Iris pigment epithelial cell (primary cell): Measurements from ENCODE around the gene HSPB6.

Source experiments
- DNase-seq: peaks from one replicate; pipeline ENCODE4 v3.0.0-alpha.2; 2011; ENCODE audit warnings: low read depth

HSPB6 gene

DNA sequence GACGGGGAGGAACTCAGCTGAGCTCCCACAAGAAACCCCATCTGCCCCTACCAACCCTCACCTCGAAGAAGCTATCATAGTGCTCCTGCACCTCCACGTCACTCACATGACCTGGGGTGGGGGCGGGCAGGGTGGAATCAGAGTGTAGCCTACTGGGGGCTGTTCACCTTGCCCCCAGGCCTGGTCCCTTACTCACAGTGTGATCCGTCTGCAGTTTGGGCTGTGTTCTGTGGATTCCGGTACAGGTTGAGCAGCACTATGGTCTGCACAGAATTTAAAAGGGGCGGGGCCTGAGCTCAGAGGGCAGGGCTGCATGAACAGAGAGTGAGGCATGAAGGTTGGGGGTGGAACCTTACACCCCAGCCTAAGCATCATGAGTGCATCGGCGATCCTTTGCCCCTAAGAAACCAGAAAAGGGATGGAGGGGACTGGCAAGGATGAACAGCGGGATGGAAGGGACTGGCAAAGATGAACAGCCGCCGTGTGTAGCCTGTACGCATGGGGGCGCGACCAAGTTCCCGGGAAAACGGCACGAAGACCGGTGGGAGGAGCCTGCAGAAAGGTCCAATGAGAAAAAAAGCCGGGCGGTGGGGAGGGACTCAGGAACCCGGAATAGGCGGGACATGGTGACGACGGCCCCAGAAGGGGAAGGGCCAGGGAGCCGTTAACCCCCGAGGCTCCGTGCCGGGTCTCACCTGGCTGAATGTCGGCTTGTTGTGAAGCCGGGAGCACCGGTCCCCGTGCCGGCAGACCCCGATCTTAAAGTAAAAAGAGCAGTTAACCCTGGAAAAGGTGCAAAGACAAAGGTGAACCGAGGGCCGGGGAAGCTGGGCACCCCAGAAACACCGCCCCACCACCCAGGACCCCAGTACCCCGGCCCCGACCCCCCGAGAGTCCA lies 12.2 kb downstream of the HSPB6 start:
- DNase-seq: peak; percentile 97

DNA sequence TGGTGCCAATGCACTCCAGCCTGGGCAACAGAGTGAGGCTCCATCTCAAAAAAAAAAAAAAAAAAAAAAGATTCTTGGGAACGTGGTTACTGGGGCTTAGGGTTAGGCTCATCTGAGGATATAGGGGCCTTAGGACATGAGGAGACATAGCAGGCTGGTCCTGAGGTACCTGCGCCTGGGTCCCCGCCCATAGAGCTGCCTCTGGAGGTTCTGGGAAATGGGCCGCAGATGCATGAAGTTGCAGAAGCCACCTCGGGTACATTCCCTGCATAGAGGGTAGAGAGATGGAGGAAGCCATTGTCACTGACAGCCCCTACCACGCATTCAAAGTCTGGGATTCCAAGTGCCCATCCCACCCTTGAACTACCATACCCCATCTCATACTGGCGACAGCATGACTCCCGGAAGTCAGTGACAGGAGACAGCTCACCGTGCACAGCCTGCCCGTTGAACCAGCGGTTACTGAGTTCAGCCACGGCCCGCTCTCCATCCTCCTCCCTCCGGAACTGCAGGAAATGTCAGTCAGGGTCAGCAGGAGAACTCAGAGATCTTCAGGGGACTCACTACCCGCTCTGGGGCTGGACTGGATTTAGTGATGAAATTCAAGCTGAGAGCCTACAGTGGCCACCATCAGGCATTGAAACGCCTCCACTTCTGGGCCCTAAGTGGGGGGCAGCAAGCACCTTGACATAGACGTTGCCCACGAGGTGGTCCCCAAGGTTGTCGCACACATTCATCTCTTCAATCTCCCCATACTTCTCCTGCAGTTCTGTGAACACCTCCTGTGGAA lies 13.0 kb downstream of the HSPB6 start:
- no peak for DNase-seq

DNA sequence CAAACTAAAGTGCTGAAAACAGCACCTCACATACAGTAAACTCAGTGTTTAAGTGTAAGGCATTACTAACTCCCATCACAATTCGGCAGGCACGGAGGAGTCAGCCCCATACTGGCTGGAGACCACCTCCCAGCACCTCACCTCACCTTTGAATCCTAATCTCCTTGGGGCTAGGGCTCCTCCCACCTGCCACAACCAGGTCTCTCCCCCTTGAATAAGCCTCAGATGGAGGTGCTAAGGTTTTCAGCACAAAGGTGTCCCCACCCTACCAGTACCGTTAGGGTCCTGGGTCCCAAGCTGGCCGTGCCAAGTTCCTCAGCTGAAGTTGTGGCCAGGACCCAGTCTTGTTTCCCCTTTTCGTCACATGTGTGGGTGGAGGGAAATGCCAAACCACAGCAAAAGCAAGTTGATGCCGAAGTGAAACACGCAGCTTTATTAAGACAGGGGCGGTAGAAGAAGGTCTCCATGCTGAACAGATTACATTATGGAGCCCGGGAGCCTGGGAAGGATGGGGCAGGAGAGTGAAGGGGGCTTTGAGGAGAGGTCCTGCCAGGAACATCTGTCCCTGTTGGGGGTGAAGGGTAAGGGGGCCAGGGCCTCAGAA lies 14.6 kb downstream of the HSPB6 start, which contains the start of gene IGFLR1:
Gene IGFLR1, minus strand, starts transcription at position 332 of the 604 bp plus-strand sequence. CDS start 1,272 bp downstream, outside the sequence.
- no peak for DNase-seq

DNA sequence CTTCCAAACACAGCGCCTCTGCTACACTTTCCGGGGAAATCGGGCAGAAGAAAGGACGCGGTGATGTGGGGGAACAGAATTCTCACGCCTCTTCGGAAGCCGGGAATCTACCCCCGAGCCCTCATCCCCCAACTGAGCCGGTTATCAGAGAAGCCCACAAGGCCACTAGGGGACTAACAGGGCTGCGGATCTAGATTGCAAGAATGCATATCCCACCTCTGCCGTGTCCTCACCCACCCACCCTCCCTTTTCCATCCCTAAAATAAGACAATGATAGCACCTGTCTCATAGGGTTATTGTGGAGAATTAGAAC lies 15.7 kb downstream of the HSPB6 start:
- DNase-seq: no peak

DNA sequence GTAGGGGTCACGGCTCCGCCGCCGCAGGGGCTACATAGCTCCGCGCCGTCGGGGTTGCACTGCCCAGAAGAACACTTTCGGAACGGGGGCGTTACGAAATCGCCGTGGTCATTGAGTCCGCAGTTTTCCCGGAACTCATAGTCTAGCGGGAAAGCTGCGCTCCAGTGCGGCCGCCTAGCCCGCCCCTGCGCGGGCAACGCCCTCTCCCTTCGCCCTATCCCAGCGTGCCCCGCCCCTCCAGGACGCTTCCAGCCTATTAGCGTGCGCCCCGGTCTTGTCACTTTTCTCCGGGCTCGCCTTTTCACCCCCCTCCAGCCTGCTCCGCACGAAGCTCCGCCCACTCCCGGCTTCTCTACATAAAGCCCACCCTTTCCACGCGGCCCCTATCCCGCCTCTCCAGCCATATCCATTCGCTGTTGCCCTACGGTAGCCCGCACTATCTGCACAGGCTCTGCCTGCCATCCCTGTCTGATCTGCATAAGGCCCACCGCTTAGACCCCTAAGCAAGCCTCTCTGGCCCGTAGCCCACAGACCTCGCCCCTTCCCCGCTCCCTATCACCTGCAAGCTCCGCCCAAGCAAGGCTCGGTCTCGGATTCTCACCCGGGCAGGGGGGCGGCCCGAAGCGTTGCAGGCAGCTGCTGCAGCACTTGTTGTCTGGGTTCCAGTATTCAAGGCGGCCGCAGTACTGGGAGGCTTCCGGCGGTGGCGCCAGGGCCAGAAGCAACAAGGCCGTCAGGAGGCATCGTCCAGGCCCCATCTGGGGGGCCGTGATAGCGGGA lies 16.2 kb downstream of the HSPB6 start:
- peak; percentile 97 for DNase-seq

DNA sequence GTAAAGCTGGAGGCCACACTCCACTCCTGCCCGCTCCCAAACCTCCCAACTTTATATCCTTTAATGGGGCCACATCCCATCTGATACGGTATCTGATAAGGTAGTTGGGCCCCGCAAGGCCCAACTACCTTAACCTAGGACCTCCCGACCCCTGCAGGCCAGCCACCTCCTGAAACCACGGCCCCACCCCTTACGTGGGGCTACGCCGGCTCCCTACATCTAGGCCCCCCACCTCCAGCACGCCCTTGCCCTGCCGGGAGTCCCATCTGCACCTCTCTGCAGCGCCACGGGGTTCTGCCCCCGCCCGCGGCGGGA lies 16.8 kb downstream of the HSPB6 start:
- DNase-seq: no peak

DNA sequence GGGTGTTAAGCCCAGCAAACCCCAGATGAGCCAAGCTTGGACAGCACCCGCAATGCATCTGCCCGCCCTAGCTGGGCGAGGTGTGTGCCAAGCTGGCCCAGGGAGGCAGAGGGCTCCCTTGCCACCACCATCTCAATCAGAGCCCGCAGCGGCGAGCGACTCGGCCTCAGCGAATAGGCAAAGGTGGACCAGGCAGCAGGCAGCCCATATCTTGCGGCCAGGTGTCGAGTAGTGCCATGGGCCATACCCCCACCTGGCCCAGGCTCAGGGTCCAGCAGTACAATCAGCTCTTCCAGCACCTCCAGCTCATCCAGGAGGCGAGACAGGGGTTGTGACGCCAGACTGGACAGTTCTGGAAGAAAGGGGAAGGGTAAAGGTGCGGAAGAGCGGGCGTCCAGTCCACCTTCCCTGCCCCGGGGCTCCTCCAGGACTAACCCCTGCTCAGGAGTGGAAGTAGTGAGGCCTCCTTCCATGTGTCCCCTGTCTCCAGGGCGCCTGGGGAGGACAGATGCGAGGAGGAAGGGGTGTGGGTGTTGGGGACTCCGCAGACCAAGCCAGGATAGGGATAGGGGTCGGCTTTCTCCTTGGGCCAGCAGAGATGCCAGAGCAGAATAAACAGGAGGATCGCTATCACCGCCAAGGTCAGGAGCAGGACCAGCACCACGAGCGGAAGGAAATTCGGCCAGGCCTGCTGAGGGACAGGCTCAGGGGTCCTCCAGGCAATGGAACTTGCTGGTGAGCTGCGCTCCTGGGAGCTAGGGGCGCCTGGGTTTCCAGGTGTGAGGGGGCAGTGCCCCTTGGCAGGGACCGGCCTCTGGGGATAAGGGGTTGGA lies 17.3 kb downstream of the HSPB6 start:
- DNase-seq: no peak

DNA sequence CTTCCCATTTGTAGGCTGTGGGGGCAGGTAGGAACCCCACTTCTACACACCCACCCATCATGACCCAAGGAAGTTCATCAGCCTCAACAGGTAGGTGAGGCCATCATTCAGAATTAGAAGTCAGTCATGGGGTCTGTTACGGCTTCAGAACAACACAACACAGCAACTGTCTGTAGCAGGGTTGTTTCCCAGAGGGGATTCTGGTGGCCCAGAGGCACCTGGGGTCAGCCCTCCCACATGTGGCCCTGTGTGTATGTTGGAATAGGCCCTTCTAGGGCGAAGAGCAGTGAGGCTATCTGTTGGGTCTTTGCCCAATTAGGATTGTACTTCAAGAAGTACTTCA lies 18.0 kb downstream of the HSPB6 start:
- no peak for DNase-seq

DNA sequence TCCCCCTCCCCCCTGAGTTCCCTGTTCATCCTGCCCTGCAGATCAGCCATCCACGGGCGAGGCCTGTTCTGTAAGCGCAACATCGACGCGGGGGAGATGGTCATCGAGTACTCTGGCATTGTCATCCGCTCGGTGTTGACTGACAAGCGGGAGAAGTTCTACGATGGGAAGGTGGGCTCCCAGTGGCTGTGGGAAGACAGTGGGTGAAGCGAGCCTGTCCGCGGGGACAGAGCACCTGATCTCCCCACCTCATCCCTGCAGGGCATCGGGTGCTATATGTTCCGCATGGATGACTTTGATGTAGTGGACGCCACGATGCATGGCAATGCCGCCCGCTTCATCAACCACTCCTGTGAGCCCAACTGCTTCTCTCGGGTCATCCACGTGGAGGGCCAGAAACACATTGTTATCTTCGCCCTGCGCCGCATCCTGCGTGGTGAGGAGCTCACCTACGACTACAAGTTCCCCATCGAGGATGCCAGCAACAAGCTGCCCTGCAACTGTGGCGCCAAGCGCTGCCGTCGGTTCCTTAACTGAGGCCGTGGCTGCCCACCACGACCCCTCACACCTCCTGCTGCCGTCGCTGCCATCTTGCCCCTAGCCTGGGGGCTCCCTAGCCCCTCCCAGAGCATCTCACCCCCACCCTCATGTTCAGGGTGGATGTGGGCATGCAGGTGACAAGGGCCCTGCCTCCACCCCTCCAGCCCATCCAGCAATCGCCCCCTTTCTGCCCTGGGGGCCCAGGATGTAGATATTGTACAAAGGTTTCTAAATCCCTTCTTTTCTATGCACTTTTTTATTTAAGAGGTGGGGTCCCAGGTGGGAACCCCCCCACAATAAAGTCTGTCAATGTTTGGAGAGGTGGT lies 18.6 kb downstream of the HSPB6 start:
- DNase-seq: no peak

DNA sequence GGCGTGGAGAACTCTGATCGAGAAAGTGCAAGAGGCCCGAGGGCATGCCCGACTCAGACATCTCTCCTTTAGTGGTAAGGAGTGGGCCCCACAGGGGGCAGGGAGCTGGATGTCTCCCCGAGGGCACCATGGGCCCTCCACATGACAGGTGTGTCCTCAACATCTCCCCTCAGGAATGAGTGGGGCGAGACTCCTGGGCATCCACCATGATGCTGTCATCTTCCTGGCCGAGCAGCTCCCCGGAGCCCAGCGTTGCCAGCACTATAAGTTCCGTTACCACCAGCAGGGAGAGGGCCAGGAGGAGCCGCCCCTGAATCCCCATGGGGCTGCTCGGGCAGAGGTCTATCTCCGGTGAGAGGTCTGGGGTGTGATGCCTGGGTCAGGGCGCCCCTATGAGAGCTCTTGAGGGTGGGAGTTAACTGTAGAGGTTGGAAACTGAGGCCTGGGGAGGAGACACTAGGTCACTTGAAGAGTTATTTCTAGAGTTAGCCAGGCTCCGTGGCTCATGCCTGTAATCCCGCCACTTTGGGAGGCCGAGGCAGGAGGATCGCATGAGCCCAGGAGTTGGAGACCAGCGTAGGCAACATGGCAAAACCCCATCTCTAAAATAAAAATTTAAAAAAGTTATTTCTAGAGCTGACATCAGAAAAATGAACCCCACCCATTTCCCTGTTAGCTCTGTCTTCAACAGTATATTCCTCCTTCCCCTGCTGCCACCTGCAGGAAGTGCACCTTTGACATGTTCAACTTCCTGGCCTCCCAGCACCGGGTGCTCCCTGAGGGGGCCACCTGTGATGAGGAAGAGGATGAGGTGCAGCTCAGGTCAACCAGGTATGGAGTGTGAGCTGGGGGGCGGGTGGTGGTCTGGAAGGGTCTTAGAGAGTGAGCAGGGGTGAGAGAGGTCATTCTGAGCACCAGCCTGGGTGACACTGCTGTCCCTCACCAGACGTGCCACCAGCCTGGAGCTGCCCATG lies 19.6 kb downstream of the HSPB6 start:
- no peak for DNase-seq

DNA sequence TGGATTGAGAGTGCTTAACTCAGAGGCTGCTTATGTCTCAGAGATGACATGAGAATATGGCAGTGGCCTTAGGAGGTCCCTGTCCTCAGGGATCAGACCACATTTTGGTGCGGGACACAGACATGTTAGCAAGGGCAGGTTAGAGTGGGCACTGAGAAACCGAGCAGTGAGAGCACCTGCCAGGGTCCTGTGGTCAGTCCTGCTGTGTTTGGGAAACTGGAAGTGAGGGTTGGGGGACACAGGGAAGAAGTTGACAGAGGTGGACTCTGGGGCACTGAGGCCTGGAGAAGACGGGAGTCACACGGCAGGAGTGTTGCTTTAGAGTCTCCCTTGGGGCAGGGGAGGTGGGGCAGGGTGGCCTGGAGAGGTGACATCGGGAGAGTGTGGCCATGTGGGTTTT lies 21.9 kb downstream of the HSPB6 start:
- DNase-seq: no peak

DNA sequence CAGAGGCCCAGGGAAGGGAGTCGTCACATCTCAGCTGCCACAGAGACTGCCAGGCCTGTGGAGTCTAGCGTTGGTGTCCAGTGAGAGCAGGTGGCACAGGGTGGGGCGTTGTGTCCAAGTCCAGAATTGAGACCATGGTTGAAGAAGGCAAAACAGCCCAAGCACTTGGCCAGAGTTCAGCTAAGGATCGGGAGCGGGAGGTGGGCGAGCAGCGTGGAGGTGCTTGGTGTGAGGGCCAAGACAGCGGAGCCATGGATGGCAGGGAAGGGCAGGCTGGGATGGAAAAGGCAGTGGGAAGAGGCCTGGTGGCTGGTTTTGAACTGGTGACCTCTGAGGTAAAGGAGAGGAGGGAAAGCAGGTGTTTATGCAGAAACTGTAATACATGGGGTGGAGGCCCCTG lies 22.6 kb downstream of the HSPB6 start:
- DNase-seq: no peak

DNA sequence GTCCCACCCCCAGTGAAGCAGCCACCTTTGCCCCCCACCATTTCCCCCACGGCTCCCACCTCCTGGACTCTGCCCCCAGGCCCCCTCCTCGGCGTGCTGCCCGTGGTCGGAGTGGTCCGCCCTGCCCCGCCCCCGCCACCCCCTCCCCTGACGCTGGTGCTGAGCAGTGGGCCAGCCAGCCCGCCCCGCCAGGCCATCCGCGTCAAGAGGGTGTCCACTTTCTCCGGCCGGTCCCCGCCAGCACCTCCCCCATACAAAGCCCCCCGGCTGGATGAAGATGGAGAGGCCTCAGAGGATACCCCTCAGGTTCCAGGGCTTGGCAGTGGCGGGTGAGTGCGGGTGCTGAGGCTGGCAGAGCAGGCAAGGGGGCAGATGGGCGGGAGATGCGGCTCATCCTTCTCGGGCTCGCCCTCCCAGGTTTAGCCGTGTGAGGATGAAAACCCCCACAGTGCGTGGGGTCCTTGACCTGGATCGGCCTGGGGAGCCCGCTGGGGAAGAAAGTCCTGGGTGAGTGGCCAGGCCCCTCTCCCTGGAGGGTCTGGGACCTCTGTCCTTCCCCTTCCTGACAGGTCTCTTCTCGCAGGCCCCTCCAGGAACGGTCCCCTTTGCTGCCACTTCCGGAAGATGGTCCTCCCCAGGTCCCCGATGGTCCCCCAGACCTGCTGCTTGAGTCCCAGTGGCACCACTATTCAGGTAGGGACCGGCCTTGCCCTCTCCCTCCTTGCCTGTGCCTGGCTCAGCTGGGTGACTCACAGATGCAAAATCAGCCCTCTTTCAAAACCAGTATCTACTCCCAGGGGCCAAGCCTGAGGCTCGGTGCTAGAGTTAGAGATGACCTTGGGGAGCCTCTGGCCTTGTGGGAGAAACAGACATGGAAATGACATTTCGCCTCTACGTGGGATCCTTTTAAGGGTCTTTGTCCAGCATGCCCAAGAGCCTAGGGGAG lies 23.4 kb downstream of the HSPB6 start:
- DNase-seq: no peak

DNA sequence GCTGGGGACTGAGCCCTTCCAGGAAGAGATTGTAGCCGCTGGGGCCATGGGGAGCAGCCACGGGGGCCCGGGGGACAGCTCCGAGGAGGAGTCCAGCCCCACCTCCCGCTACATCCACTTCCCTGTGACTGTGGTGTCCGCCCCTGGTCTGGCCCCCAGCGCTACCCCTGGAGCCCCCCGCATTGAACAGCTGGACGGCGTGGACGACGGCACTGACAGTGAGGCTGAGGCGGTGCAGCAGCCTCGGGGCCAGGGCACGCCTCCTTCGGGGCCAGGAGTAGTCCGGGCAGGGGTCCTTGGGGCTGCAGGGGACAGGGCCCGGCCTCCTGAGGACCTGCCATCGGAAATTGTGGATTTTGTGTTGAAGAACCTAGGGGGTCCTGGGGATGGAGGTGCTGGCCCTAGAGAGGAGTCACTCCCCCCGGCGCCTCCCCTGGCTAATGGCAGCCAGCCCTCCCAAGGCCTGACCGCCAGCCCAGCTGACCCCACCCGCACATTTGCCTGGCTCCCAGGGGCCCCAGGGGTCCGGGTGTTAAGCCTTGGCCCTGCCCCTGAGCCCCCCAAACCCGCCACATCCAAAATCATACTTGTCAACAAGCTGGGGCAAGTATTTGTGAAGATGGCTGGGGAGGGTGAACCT lies 24.2 kb downstream of the HSPB6 start:
- DNase-seq: no peak

DNA sequence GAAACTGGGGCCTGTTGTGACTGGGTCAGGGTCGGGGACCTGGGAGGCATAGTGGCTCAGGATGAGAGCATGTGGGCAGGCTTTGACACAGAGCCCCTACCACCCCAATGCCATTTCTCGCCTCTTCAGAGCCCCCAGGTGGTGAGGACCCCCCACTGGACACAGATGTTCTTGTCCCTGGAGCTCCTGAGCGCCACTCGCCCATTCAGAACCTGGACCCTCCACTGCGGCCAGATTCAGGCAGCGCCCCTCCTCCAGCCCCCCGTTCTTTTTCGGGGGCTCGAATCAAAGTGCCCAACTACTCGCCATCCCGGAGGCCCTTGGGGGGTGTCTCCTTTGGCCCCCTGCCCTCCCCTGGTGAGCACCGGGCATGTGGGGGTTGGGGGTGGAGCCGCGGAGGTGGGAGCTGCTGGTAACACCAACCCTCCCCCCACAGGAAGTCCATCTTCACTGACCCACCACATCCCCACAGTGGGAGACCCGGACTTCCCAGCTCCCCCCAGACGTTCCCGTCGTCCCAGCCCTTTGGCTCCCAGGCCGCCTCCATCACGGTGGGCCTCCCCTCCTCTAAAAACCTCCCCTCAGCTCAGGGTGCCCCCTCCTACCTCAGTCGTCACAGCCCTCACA lies 24.9 kb downstream of the HSPB6 start:
- no peak for DNase-seq

DNA sequence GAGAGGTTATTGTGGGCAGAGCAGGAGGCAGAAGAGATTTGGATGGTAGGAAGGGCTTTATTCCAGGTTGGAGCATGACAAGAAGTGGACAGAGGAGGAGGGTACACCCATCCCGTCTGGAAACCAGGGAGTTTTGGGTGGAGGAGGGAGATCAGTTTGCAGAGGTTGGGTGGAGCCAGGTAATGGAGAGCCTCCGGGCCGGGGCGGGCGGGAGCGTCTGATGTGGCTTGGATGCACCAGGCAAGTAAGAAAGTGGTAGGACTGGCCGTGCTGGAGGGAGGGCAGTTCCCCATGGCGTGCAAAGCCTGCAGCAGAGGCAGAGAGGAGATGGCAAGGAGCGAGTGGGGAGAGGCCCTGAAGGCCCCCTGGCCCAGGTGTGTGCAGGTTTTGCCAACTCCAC lies 25.5 kb downstream of the HSPB6 start:
- no peak for DNase-seq

DNA sequence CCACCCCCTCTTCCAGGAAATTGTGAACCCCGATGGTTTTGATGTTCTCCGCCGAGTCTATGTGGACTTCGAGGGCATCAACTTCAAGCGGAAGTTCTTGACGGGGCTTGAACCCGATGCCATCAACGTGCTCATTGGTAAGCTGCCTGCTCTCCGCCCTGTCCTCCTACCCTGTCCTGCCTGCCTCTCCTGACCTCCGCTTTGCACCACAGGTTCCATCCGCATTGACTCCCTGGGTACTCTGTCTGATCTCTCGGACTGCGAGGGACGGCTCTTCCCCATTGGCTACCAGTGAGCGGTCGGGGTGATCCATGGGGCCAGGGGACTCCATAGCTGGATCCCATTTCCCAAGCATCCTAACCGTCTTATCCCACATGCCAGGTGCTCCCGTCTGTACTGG lies 26.5 kb downstream of the HSPB6 start:
- no peak for DNase-seq
